ENCODE data around the gene BCAS3.

- no peak for TF ChIP-seq MAX (IDR thresholded peaks at IDR 0.05)
- TF ChIP-seq RAD21 (IDR thresholded peaks at IDR 0.05; ENCODE audit: low read depth), result no peak
- TF ChIP-seq REST (IDR thresholded peaks at IDR 0.05; ENCODE audit: low read depth), result no peak
- TF ChIP-seq EGR1 (IDR thresholded peaks at IDR 0.05), result no peak
- TF ChIP-seq ZBTB7A (IDR thresholded peaks at IDR 0.05; ENCODE audit: low read depth), result no peak
- TF ChIP-seq YY1 (IDR thresholded peaks at IDR 0.05; ENCODE audit: low read depth), result no peak
- no peak for TF ChIP-seq EP300 (IDR thresholded peaks at IDR 0.05; ENCODE audit: borderline replicate concordance)
- TF ChIP-seq TAF1 (IDR thresholded peaks at IDR 0.05; ENCODE audit: low read depth), result no peak
- no peak for TF ChIP-seq NFIC (IDR thresholded peaks at IDR 0.05)
- no peak for TF ChIP-seq FOXM1 (IDR thresholded peaks at IDR 0.05; ENCODE audit: borderline replicate concordance, low read depth)
- TF ChIP-seq TEAD4 (IDR thresholded peaks at IDR 0.05), result no peak
- no peak for TF ChIP-seq CEBPB (IDR thresholded peaks at IDR 0.05)
- TF ChIP-seq USF1 (IDR thresholded peaks at IDR 0.05), result no peak
These were observed 293.1 kb downstream of the BCAS3 start for GRCh38 chr17:60970741-60971140.

Measured in Ishikawa (cell line).